Mucosa of descending colon (tissue), 3 donors: ENCODE results near the gene COP1. TPM values are rescaled to one million over a fixed set of nuclear protein-coding genes. Genes with fewer than 3 reads are reported as not detected.
"Not testable (repeated sequence)": the region's sequence is repeated elsewhere in the genome, so short reads cannot be mapped to it uniquely, and the experiment has no call there.

Experiments
- ATAC-seq: fragments of 200-7000 bp; cut with Tn5 transposase; one replicate; pipeline ENCODE4 v1.9.1; 2020; ENCODE audit warnings: mild to moderate bottlenecking, moderate library complexity
- DNase-seq, 3 donors: peaks; one replicate each; pipeline ENCODE4 v3.0.0-alpha.2; 2020
- H3K36me3 ChIP-seq: fragments of 200-600 bp; one replicate; pipeline ENCODE4 v1.8.0; 2021; ENCODE audit warnings: low read depth, mild to moderate bottlenecking
- H3K4me1 ChIP-seq: fragments of 200-600 bp; one replicate; pipeline ENCODE4 v1.8.0; 2021; ENCODE audit warnings: low read depth, mild to moderate bottlenecking
- H3K4me3 ChIP-seq: fragments of 200-600 bp; one replicate; pipeline ENCODE4 v1.8.0; 2021; ENCODE audit warnings: mild to moderate bottlenecking
- H3K9me3 ChIP-seq: fragments of 200-600 bp; one replicate; pipeline ENCODE4 v1.8.0; 2021; ENCODE audit warnings: mild to moderate bottlenecking
- CTCF ChIP-seq: fragments of 200-600 bp; IDR thresholded peaks from one replicate; pipeline ENCODE4 v1.8.0; 2022; ENCODE audit warnings: antibody characterized with exemption, mild to moderate bottlenecking
- intact Hi-C, 2 donors: fragments of 100-400 bp; cut with DNase I in 1 of 2; cut with micrococcal nuclease in 1 of 2; formaldehyde crosslinking; loops; one replicate each; pipeline versions ENCODE4 v1.11.0 to v1.11.1; 2022; cut with DNase I, micrococcal nuclease
- total RNA-seq, 3 donors: library from RNA; stranded (reverse); fragmentation: NEBNext Ultra II Directional in 2 of 3; extraction: Animal tissue kit (Norgen Biotek cat#: 25700) in 2 of 3; gene quantifications; one replicate each; pipeline versions ENCODE4 v1.2.1 to v1.2.4, GENCODE V29; 2021 to 2023
- donor health status: DM: no; HTN: no; CAD: no; lungs with moderate emphysema.
- donor health status: DM: no; HTN: no; CAD: no.
- donor health status: DM: no; HTN: yes; CAD: no.

Gene COP1
- total RNA-seq, 3 donors from 2014 or later: 51.5 to 51.9 (median 51.9) TPM

DNA sequence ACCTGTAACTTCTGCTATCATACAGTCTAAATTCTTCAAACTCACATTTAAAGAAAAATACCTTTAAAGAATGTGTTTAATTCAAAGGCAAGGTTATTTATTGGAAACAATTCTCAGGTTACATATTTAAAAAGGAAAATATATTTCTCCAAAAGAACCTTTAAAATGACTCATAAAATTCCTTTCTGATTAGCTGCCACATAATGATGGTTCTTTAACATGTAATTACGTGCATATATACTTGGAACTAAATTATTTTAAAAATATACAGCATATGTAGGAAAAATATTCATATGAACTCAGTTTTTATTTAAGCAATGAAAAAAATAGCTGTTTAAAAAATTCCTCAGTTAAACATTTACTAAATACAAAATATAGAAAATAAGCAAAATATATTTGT lies 173.6 kb downstream of the COP1 start:
- Histone ChIP-seq H3K36me3 (no peaks in the 10 kb centered on the region), H3K4me1 (no peaks in the 10 kb centered on the region), H3K9me3 (no peaks in the 10 kb centered on the region), H3K4me3 (no peak overlapping the region)
- intact Hi-C loops: no loop called here
- TF ChIP-seq CTCF: no peak
- DNase-seq (no peak), ATAC-seq (no peak)

DNA sequence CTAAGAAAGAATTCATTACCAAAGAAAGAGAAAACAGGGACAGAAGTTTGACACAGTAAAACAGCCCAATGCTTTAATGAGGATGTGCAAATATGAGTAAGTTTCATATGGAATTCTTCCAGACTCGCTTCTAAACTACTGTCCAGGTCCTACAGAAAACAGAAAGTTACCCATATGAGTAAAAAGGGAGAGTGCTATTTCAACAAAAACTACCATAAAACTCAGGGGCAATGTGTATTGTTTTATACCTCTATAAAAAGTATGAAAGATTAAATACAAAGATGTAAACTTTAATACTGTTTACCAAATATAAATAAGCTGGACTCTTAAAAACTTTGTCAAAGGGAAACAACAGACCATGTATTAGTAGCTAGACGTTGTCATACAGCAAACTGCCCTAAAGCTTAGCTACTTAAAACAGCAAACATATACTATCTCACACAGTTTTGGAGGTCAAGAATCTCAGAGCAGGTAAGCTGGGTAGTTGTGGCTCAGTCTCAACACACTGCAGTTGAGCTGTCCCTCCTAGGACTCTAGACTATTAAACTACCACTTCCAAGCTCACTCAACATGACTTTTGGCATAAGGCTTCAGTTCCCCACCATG lies 174.9 kb downstream of the COP1 start:
- intact Hi-C loops: no loop called here

DNA sequence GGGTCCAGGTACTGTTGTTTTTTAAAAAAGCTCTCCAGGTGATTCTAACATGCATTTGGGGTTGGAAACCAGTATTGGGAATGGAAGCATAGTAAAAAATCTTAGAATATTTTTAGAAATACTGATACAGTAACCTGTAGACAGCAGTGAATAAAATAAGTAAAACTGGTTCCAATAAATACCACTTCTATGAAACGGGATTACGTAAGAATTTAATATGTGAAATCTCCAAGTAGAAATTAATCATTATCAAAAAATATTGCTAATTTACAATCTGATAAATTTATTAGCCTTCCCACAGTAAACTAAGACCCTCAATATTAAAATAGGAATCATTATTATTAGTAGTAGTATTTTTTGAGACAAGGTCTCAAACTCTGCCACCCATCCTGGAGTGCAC lies 177.5 kb downstream of the COP1 start:
- Histone ChIP-seq H3K36me3 (no peaks in the 10 kb centered on the region), H3K9me3 (no peaks in the 10 kb centered on the region), H3K4me3 (no peak overlapping the region), H3K4me1 (no peaks in the 10 kb centered on the region)
- TF ChIP-seq CTCF: no peak
- ATAC-seq: no peak
- intact Hi-C loops: no loop called here
- DNase-seq: no peak

More for the DNA sequence above, 174.9 kb downstream of the COP1 start:
- Histone ChIP-seq H3K4me1 (no peaks in the 10 kb centered on the region), H3K4me3 (no peak overlapping the region), H3K36me3 (no peaks in the 10 kb centered on the region), H3K9me3 (no peaks in the 10 kb centered on the region)
- no peak for DNase-seq
- peak; percentile 60 for ATAC-seq
- no peak for TF ChIP-seq CTCF

GRCh38 chr1:176029155-176029554 lies 177.9 kb downstream of the COP1 start:
- no peak for DNase-seq
- Histone ChIP-seq H3K4me1 (no peaks in the 10 kb centered on the region), H3K36me3 (no peaks in the 10 kb centered on the region), H3K4me3 (no peak overlapping the region), H3K9me3 (no peaks in the 10 kb centered on the region)
- no peak for TF ChIP-seq CTCF
- intact Hi-C loops: no loop called here
- no peak for ATAC-seq

DNA sequence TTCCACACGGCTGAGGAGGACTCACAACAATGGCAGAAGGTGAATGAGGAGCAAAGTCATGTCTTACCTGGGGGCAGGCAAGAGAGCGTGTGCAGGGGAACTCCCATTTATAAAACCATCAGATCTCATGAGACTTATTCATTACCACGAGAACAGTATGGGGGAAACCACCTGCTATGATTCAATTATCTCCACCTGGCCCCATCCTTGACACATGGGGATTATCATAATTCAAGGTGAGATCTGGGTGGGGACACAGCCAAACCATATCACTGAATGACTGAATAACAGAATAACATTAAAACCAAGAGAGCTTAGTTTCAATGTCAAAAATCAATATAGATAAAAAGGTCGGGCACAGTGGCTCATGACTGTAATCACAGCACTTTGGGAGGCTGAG lies 179.2 kb downstream of the COP1 start:
- intact Hi-C loops, H3K9me3 ChIP-seq, H3K4me1 ChIP-seq, DNase-seq, H3K4me3 ChIP-seq, ATAC-seq, H3K36me3 ChIP-seq: not testable (repeated sequence)

- Histone ChIP-seq H3K36me3 (no peaks in the 10 kb centered on the region), H3K4me1 (no peaks in the 10 kb centered on the region), H3K4me3 (no peak overlapping the region), H3K9me3 (no peaks in the 10 kb centered on the region)
- no peak for DNase-seq
- intact Hi-C loops: no loop called here
- TF ChIP-seq CTCF: no peak
- ATAC-seq: no peak
Observed at GRCh38 chr1:176022574-176022973, 184.5 kb downstream of the COP1 start.
